Adipocyte (in vitro differentiated cells): Measurements from ENCODE around the gene PPA2.
"Not testable (repeated sequence)": the region's sequence is repeated elsewhere in the genome, so short reads cannot be mapped to it uniquely, and the experiment has no call there.

Source experiments
- DNase-seq: peaks from one replicate; pipeline ENCODE4 v3.0.0-alpha.2; 2015; ENCODE audit warnings: low read depth
- H3K27me3 ChIP-seq: replicated peaks from 2 replicates; pipeline ENCODE4 v1.7.0; 2013; ENCODE audit warnings: mild to moderate bottlenecking, low read length, moderate library complexity; ENCODE audit not compliant: control insufficient read depth, insufficient read depth
- H3K36me3 ChIP-seq: 2 replicates; pipeline ENCODE4 v1.7.0; 2013; ENCODE audit warnings: low read length, mild to moderate bottlenecking, moderate library complexity; ENCODE audit not compliant: control insufficient read depth, insufficient read depth, severe bottlenecking
- H3K4me1 ChIP-seq: 2 replicates; pipeline ENCODE4 v1.7.0; 2013; ENCODE audit warnings: mild to moderate bottlenecking, low read length, moderate library complexity; ENCODE audit not compliant: control insufficient read depth, insufficient read depth
- H3K4me3 ChIP-seq: 2 replicates; pipeline ENCODE4 v1.7.0; 2013; ENCODE audit warnings: mild to moderate bottlenecking, low read length, moderate library complexity
- H3K9ac ChIP-seq: 2 replicates; pipeline ENCODE4 v1.7.0; 2013; ENCODE audit warnings: mild to moderate bottlenecking, low read length, moderate library complexity
- H3K9me3 ChIP-seq: 2 replicates; pipeline ENCODE4 v1.7.0; 2013; ENCODE audit warnings: mild to moderate bottlenecking, low read length, moderate library complexity; ENCODE audit not compliant: control insufficient read depth

Gene PPA2

GRCh38 chr4:105474099-105474518 is 247 bp upstream of the PPA2 start:
- peak; percentile 95 for DNase-seq
- Histone ChIP-seq H3K4me1 (peaks cover 27% of the 10 kb centered on the region), H3K4me3 (peak overlapping the region; percentile 90), H3K27me3 (no peaks in the 10 kb centered on the region), H3K9ac (peak overlapping the region; percentile 98), H3K36me3 (no peaks in the 10 kb centered on the region), H3K9me3 (no peaks in the 10 kb centered on the region)

DNA sequence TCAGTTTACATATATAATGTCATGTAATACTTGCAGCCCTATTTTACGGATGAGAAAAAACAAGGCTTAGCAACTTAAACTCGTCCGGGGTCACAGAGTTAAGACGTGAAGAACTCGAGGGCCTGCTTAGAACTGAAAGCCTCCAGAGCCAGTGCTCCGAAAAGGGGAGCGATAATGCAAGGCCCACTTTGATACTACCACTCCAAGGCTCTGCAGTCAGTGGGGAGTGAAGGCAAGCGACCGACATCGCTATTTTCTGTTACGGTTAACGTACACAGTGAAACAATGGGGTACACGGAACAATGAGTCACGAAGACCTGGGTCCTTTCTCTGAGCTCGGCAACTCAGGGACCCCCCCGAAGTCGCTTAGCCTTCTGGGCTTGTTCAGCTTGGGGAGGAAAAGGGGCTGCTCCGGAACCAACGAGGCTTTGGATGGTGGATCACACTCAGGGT is 965 bp downstream of the PPA2 start:
- no peaks in the 10 kb centered on the region for H3K36me3 ChIP-seq
- peaks cover 27% of the 10 kb centered on the region for H3K4me1 ChIP-seq
- no peaks in the 10 kb centered on the region for H3K27me3 ChIP-seq
- no peaks in the 10 kb centered on the region for H3K9me3 ChIP-seq
- peak overlapping the region; percentile 90 for H3K4me3 ChIP-seq
- peak overlapping the region; percentile 98 for H3K9ac ChIP-seq
- DNase-seq = peak; percentile 58

DNA sequence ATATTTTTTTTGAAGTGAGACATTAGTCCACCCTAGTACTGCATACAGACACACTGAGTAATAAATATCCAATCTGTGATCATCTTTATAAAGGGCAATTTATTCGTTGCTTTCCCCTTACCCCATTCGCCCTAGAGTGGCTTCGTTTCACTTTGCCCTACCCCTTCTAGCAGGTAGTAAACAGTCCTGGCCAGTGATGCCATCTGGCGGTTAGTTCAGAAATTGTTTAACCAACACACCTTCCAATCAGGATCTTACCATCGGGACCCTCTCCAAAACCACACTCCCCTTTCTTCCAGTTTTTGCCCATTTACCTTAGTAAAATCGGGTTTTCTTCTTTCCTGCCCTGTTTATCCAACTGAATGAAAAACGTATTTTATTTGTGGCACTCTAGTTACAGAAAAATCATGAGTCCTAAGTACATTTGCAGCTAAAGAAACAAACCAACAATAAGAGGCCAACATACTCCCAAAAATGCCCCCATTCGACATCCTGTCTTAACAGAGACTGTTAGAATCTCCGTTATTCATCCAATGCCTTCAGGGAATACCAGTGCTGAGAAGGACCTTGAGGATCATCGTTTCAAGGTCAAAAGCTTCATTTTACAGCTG is 2.2 kb downstream of the PPA2 start:
- Histone ChIP-seq H3K4me1 (peaks cover 27% of the 10 kb centered on the region), H3K4me3 (peak overlapping the region; percentile 90), H3K27me3 (no peaks in the 10 kb centered on the region), H3K9ac (peak overlapping the region; percentile 98), H3K36me3 (no peaks in the 10 kb centered on the region), H3K9me3 (no peaks in the 10 kb centered on the region)
- peak; percentile 89 for DNase-seq

- Histone ChIP-seq H3K9ac (no peak overlapping the region), H3K4me3 (no peak overlapping the region), H3K4me1 (peaks cover 27% of the 10 kb centered on the region), H3K9me3 (no peaks in the 10 kb centered on the region), H3K36me3 (peaks cover 4% of the 10 kb centered on the region), H3K27me3 (no peaks in the 10 kb centered on the region)
- DNase-seq = no peak
Measured at GRCh38 chr4:105470766-105471165, 3.1 kb downstream of the PPA2 start.

- H3K4me3 ChIP-seq = no peak overlapping the region
- H3K36me3 ChIP-seq = peaks cover 4% of the 10 kb centered on the region
- no peak for DNase-seq
Measured at GRCh38 chr4:105469736-105470135, 4.1 kb downstream of the PPA2 start.

GRCh38 chr4:105466580-105466979 is 7.3 kb downstream of the PPA2 start:
- Histone ChIP-seq H3K4me1 (peaks cover 10% of the 10 kb centered on the region), H3K36me3 (peaks cover 4% of the 10 kb centered on the region), H3K4me3 (no peak overlapping the region), H3K27me3 (no peaks in the 10 kb centered on the region), H3K9ac (no peak overlapping the region), H3K9me3 (no peaks in the 10 kb centered on the region)
- no peak for DNase-seq

More at GRCh38 chr4:105469736-105470135, 4.1 kb downstream of the PPA2 start:
- H3K9ac ChIP-seq = no peak overlapping the region
- no peaks in the 10 kb centered on the region for H3K27me3 ChIP-seq
- H3K9me3 ChIP-seq = no peaks in the 10 kb centered on the region
- H3K4me1 ChIP-seq = peaks cover 27% of the 10 kb centered on the region

GRCh38 chr4:105464563-105464962 is 9.3 kb downstream of the PPA2 start:
- not testable (repeated sequence) for H3K9me3 ChIP-seq, DNase-seq, H3K27me3 ChIP-seq

GRCh38 chr4:105462576-105462975 is 11.3 kb downstream of the PPA2 start:
- no peak for DNase-seq
- no peak overlapping the region for H3K9ac ChIP-seq
- H3K9me3 ChIP-seq = no peaks in the 10 kb centered on the region
- peaks cover 8% of the 10 kb centered on the region for H3K4me1 ChIP-seq
- no peak overlapping the region for H3K4me3 ChIP-seq
- peaks cover 4% of the 10 kb centered on the region for H3K36me3 ChIP-seq
- H3K27me3 ChIP-seq = no peaks in the 10 kb centered on the region

More at GRCh38 chr4:105464563-105464962, 9.3 kb downstream of the PPA2 start:
- not testable (repeated sequence) for H3K9ac ChIP-seq, H3K4me3 ChIP-seq, H3K4me1 ChIP-seq, H3K36me3 ChIP-seq

DNA sequence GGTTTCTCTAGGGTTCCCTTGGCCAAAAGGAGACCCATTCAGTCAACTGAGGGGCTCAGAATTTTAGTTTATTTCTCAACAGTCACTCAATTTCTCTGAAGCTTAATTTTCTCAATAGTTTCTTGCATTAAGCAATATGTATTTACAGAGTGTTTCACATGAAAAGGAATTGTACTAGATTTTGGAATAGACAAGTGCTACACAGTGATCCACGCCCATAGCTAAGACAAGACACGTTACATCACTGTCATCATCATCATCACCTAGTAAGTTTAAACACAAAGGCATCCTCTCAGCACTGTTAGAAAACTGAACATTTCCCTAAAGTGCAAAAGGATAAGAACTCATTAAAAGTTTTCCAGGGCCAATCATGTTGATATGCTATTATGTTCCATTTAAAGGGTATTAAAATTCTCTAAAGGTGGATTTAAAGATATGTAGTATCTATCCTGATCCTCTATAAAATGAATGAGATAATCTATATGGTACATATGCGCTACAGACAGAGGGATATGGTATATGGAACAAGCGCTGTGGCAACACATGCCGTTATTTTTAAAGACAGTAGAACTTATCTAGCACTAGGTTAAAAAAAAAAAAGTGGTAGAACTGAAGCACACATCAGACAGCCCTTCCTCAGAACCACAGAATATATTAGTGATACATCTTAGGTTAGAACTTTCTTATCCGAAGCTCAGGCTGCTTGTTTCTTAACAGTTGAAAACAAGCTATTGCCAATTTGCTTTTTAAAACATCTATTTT is 12.1 kb downstream of the PPA2 start:
- Histone ChIP-seq H3K4me3 (no peak overlapping the region), H3K4me1 (peaks cover 9% of the 10 kb centered on the region), H3K9ac (no peak overlapping the region), H3K9me3 (no peaks in the 10 kb centered on the region), H3K27me3 (no peaks in the 10 kb centered on the region), H3K36me3 (peaks cover 4% of the 10 kb centered on the region)
- DNase-seq = no peak

GRCh38 chr4:105461221-105461620 is 12.6 kb downstream of the PPA2 start:
- H3K9ac ChIP-seq = no peak overlapping the region
- DNase-seq = peak; percentile 45
- no peaks in the 10 kb centered on the region for H3K9me3 ChIP-seq
- H3K4me1 ChIP-seq = peaks cover 9% of the 10 kb centered on the region
- H3K4me3 ChIP-seq = no peak overlapping the region
- H3K36me3 ChIP-seq = peaks cover 6% of the 10 kb centered on the region
- no peaks in the 10 kb centered on the region for H3K27me3 ChIP-seq

GRCh38 chr4:105460306-105460705 is 13.6 kb downstream of the PPA2 start:
- Histone ChIP-seq H3K4me1 (peaks cover 9% of the 10 kb centered on the region), H3K27me3 (no peaks in the 10 kb centered on the region), H3K4me3 (no peak overlapping the region), H3K9me3 (no peaks in the 10 kb centered on the region), H3K36me3 (peaks cover 8% of the 10 kb centered on the region), H3K9ac (no peak overlapping the region)
- DNase-seq = no peak
